ENCODE measurements around the gene SLTM.
"Not testable (repeated sequence)": the region's sequence is repeated elsewhere in the genome, so short reads cannot be mapped to it uniquely, and the experiment has no call there.

SLTM gene

DNA sequence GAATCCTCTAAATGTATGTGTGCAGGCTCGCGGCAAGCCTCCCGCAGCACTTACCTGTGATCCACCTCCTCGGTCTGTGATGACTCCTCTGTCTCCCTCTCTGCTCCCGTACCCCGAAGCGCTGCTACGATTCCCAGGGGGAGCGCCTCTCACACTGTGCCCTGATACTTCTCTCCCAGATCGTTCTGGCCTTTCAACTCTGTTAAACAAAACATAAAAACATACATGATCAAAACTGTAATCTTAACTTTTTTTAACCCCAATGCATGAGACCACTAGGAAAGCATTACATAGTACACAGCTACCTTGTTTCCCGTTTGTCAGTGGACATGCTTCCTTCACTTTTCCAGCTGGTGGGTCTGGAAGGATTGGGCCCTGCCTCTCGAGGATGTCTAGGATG is 46.6 kb downstream of the SLTM start:
- DNase-seq = no peak
- in situ Hi-C loops (cut with MboI; ENCODE audit: low pct_unique_long_range_greater_than_20kb, low sequenced_read_pairs) = no loop called here

DNA sequence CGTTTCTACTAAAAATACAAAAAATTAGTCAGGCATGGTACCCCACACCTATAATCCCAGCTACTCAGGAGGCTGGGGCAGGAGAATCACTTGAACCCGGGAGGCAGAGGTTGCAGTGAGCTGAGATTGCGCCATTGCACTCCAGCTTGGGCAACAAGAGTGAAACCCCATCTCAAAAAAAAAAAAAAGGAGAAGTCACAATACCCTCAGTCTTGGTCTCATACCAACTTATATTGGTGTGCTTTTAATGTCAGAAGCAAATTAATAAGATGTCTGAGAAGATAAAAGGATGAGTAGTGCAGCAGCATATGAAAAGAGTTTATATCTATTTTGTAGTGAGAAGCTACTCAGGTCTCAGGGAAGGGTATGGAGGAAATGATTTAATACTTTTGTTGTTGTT is 49.6 kb downstream of the SLTM start:
- DNase-seq; in situ Hi-C loops (cut with MboI; ENCODE audit: low pct_unique_long_range_greater_than_20kb, low sequenced_read_pairs): not testable (repeated sequence)

DNA sequence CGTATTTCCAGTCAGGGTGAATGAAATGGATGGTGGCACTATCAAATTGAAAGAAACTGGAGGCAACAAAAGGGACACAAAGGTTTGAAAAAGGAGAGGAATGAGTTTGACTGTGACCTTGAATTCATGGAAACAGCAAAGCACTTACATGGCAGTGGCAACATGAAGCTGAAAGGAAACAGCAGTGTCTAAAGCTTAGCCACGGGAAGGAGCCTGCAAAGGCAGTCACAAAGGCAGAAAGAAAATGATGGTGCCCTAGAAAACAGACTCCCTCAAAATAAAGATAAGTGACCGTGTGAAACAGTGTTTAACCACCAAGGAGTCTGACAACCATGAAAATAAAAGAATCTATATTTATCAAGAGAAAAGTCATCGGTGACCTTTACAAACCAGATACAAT is 51.2 kb downstream of the SLTM start:
- in situ Hi-C loops (cut with MboI; ENCODE audit: low pct_unique_long_range_greater_than_20kb, low sequenced_read_pairs) = no loop called here
- DNase-seq = no peak

DNA sequence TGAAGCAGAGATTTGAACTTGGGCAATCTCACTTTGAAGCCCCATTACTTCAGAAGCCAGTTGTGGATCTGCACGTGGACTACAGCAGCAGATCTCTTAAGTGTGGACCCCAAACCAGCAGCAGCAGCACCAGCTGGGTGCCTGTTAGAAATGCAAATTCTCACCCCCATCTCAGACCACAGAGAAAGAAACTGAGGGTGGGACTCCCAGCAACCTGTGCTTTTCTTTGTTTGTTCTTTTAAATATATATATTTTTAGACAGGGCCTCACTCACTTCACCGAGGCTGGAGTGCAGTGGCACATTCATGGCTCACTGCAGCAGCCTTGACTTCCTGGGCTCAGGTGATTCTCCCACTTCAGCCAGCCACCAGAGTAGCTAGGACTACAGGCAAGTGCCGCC is 53.2 kb downstream of the SLTM start:
- no peak for DNase-seq

DNA sequence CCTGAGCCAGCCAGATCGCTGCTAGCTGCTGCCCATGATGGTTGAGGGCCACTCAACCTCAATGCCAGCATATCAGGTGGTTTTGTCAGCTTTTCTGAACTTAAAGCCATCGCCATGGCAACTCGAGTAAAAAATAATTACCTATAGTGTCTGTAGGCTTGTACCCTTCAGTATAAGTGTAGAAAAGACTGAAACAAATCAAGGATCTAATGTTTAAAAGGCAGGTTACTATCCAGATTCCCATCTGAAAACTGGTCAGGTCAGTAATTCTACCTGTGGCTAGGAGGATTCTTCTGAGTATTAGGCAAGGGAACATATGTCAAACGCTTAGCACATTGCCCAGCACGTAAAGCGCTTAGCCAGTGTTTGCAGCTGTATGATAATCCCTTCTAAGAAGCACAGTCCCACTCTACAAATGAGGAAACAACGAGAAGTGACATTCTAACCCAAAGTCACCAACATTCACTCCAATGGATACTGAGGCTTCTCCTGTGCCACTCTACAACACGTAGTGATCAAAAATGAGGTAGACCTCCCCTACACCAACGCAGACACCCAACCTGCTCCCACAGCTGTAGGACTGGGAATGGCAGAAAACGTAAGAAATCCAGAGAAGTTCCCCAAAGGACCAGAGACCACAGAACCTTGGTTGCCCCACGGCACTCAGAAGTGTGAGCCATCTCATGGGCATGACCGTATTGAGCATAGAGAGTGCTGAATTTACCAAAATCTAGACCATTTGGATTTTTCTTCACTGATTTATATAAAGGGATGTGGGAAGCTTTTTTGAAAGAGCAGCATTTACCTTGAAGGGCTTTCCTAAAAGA is 55.3 kb downstream of the SLTM start:
- in situ Hi-C loops (cut with MboI; ENCODE audit: low pct_unique_long_range_greater_than_20kb, low sequenced_read_pairs) = no loop called here
- DNase-seq = no peak

More for the DNA sequence above, 53.2 kb downstream of the SLTM start:
- in situ Hi-C loops (cut with MboI; ENCODE audit: low pct_unique_long_range_greater_than_20kb, low sequenced_read_pairs) = no loop called here

DNA sequence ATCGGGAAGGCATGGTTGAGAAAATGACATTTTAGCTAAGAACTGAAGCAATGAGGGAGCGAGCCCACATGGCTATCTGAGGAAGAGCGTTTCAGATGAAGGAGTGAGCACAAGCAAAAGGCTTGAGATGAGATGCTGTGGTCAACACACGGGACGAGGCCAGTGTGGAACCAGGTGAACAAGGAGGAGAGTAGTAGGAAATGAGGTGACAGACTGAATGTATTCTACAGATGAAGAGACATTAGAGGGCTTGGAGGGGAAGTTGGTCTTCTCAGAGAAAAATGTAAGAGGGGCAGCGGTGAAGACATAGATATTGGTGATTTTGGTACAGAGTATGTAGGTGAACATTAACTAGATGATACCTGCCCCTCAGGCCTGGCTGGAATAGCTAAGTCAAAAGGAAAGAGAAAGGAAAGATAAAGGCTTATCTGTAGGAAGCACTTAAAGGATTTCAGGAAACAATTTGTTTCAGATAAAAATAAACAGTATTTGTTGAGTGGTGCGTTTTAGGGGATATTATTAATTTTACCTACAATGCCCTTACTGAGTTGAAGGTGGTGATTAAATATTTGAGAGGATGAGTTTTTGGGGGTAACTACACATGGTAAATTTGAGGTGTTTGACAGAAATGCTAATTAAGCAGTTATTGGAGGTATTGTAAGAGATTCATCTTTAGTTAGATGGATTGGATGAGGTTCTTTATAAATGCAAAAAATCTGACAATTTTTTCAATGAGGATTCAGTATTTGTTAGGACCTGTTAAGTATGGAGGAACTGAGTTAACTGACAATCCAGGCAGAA is 57.0 kb downstream of the SLTM start:
- DNase-seq = no peak
- in situ Hi-C loops (cut with MboI; ENCODE audit: low pct_unique_long_range_greater_than_20kb, low sequenced_read_pairs) = no loop called here

DNA sequence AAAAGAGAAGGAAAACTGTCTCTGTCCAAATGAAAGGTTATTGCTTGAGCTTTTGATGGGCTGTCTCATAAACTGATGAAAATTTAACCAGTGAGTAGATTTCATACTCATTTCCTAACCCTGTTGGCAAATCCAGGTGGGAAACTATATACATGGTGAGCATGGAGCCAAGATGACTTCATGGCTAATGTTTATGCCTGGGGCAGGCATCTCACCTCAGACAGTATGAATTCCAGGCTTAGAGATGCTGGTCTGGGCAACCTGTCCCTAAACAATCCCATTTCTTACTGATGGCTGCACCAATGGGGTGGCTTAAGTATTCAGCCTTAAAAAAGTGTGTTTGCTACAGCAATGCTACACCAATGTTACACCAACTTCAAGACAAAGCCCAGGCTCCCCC is 58.1 kb downstream of the SLTM start:
- in situ Hi-C loops (cut with MboI; ENCODE audit: low pct_unique_long_range_greater_than_20kb, low sequenced_read_pairs) = no loop called here
- no peak for DNase-seq

DNA sequence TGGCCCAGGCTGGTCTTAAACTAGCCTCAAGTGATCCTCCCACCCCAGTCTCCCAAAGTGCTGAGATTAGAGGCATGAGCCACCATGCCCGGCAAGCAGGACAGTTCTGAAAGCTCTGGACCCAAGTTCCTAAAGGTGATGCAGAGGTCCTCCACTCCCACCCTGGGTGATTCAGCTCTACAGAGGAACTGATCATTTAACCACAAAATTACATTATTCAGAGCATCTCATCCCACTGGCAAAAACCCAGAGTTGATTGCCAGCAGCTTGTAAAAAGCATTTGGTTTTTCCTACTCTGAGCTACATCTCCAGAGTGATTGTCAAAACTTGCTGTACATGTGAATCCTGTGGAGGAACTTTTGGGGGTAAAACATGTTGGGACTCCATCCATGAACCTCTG is 60.2 kb downstream of the SLTM start:
- in situ Hi-C loops (cut with MboI; ENCODE audit: low pct_unique_long_range_greater_than_20kb, low sequenced_read_pairs) = no loop called here
- no peak for DNase-seq

DNA sequence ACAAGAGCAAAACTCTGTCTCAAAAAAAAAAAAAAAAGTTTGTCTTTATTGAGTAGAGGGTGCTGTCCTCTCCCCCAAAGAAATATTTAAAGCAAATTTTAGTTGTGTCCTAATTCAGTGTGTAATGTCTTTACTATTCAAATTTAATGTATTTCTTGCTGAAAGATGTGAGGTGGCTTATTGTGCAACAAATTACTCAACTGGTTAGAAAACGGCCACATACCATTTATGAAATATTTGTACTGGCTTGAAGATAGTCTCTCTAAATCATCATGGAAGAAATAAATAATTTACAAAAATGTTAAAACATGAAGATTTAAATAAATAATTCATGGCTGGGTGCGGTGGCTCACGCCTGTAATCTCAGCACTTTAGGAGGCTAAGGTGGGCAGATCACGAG is 63.0 kb downstream of the SLTM start:
- no peak for DNase-seq
- in situ Hi-C loops (cut with MboI; ENCODE audit: low pct_unique_long_range_greater_than_20kb, low sequenced_read_pairs) = no loop called here

DNA sequence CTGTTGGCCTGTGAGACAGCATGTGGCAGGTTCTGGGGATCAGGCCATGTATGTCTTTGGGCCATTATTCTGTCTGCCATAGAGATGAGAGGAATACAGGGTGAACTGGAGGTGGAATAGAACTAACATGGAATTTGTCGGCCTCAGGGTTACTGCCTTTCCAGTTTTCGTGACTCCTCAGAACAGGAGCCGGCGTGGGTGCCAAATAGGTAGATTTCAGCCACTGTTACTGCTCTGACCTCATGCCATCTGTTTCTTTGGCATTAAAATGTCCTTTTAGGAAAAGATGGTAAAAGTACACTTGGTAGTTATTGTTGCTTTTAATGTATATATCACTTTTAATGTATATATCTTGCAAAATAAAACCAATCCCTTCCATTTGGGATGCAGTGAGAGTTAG is 65.6 kb downstream of the SLTM start:
- no peak for DNase-seq
- in situ Hi-C loops (cut with MboI; ENCODE audit: low pct_unique_long_range_greater_than_20kb, low sequenced_read_pairs) = no loop called here

DNA sequence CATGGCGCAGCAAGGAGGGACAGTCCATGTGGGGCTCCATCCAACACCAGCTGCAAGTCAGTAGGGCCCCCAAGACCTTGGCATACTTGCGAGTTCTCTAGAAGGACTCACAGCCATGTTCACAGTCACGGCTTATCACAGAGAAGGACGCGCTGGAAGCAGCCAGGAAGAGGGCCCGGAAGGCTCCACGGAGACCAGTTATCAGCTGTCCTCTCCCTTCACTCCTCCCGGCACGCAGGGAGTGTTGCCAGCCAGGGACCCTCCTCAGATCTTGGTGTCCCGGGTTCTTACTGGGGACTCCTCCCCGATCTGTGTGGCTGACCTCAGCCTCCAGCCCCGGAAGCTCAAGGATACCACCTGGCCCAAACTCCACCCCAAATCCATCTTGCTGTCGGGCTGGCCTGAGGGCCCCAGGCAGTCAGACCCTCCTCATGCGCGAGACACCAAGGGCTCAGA is 68.0 kb downstream of the SLTM start:
- no peak for DNase-seq
- in situ Hi-C loops (cut with MboI; ENCODE audit: low pct_unique_long_range_greater_than_20kb, low sequenced_read_pairs) = no loop called here

DNA sequence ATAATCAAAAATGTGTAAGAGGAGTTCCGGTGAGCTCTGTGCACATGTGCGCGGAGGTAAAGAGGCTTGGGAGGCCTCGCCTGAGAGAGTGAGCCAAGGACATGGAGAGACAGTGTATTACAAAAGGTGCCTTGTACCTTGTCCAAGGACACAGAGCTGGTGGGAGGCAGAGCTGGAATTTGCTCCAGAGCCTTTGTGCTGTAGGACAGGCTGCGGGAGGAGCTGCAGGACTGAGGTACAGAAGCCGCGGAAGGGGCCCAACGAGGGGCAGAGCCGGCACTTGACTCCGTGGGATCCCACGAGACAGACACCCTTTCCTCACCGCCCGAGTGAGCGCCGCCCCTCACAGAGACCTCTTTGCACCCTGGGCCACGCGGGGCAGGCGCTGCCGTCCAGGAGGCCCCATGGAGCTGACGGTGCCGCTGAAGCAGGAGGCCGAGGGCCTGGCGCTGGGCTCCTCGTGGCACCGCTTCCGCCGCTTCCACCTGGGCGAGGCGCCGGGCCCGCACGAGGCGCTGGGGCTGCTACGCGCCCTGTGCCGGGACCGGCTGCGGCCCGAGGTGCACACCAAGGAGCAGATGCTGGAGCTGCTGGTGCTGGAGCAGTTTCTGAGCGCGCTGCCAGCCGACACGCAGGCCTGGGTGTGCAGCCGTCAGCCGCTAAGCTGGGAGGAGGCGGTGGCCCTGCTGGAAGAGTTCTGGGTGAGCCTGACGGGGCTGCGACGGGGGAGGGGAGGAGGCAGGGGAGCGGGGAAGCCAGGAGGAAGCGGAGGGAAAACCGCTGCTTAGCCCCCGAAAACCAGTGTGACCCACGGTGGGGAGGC is 68.7 kb downstream of the SLTM start:
- DNase-seq = no peak
- in situ Hi-C loops (cut with MboI; ENCODE audit: low pct_unique_long_range_greater_than_20kb, low sequenced_read_pairs) = no loop called here

DNA sequence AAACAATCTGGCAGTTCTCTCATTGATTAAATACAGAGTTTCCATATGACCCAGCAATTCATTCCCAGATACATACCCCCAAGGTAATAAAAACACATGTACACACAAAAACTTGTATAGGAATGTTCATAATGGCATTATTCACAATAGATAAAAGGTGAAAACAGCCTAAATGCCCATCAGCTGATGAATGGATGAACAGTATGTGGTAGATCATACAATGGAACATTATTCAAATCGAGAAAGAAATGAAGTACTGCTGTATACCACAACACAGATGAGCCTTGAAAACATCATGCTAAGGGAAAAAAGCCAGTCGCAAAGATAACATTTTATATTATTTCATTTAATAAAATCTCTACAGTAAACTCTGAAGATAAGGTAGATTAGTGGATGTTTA is 71.2 kb downstream of the SLTM start:
- DNase-seq = no peak
- in situ Hi-C loops (cut with MboI; ENCODE audit: low pct_unique_long_range_greater_than_20kb, low sequenced_read_pairs) = no loop called here

DNA sequence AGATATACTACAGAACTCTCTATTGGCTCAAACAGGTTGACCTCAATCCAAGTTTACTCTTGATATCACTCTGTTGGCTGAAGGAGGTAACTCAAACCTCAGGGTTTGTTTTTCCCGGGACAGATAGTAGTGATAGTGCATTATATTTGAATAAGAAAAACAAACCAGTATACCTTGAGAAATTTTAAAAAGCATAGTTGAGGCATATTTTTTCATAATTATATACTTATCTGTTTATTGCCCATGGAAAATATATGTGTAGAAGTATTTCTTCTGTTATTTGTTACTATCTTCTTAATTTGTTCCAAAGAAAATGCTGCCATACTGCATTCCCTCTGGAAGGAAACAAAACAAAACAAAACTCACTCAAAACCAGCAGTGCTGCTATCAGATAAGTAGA is 76.9 kb downstream of the SLTM start:
- in situ Hi-C loops (cut with MboI; ENCODE audit: low pct_unique_long_range_greater_than_20kb, low sequenced_read_pairs); DNase-seq: not testable (repeated sequence)

DNA sequence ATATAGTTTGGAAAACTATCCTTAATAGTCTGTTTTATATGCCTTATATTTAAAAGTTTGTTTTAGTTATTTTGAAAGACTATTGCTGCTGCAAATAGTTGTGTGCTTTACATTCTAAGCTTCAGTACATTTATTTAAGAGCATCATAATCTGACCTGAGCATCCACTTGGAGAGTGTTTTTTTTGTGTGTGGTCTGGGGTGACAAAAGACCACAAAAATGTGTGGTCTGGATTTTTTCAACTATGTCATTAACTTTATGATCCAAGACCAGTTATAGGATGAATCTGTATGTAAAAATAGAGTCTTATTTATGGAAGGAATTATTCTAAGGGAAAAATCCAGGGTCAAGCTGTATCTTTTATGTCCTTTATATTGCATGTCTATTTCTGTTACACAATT is 77.4 kb downstream of the SLTM start:
- no peak for DNase-seq
- in situ Hi-C loops (cut with MboI; ENCODE audit: low pct_unique_long_range_greater_than_20kb, low sequenced_read_pairs) = no loop called here

DNA sequence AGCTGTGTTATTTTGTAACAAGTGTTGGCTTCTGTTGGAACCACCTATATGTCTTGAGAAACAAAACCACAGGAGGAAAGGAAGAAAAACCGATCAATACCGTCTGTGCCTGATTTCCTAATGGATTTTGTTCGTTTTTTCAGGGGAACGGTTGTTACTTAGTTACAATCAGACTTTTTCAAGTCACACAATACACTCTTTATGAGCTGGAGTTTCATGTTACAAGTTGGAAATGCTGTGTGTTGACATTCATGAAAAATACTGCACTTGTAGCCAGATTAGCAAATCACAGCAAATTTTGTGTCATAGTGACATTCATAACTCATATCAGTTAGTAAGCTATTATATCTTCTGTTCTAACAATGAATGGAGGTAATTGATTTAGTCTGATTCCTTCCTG is 78.9 kb downstream of the SLTM start:
- in situ Hi-C loops (cut with MboI; ENCODE audit: low pct_unique_long_range_greater_than_20kb, low sequenced_read_pairs) = no loop called here
- DNase-seq = no peak

DNA sequence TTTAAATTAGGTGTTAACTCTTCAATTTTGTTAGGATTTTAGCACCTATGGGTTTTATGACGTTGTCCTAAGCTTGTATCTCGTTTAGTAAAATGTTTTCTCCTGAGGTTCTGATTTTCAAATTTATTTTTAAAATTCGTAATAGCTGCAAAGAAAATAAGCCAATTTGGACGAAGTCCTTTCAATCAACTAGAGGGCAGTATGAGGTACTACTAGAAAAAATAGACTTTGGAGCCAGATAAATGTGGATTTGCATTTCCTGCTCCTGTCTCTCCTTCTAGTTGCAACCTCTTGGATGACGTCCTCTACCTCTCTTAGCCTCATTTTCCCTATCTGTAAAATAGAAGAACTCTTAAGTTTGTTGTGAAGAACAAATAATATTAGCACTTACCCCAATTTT is 81.1 kb downstream of the SLTM start:
- in situ Hi-C loops (cut with MboI; ENCODE audit: low pct_unique_long_range_greater_than_20kb, low sequenced_read_pairs) = no loop called here
- no peak for DNase-seq

DNA sequence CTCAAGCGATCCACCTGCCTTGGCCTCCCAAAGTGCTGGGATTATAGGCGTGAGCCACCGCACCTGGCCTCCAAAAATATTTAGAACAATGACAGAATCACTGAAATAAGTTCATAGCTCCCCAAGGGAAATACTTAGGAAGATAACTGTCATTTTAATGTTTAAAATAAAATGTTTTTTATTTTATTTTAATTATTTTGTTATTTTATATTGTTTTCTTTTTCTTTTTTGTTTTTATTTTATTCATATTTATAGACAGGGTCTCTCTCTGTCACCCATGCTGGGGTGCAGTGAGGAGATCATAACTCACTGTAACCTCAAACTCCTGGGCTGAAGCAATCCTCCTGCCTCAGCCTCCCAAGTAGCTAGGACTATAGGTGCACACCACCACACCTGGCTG is 82.3 kb downstream of the SLTM start:
- in situ Hi-C loops (cut with MboI; ENCODE audit: low pct_unique_long_range_greater_than_20kb, low sequenced_read_pairs); DNase-seq: not testable (repeated sequence)

DNA sequence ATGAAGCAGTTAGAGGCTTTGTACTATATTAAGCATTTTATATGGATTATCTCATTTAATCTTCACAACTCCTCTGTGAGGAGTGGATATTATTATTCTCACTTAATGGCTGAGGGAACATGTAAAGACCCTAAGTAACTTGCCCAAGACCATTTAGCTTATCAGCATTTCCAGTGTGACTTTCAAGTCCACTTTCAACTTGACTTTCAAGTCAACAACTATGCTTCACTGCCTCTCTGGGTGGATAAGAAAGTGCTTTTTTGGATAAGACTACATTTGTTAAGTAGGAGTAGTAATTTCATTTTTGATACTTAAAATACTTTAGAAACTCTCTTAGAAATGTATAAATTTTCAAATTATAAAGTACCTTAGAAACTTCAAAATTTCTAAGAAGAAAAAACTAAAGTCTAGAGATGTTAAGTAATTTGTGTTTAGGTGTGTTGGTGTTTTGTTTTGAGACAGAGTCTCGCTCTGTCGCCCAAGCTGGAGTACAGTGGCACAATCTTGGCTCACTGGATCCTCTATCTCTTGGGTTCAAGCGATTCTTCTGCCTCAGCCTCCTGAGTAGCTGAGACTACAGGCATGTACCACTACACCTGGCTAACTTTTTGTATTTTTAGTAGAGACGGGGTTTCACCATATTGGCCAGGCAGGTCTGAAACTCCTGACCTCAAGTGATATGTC is 90.6 kb downstream of the SLTM start:
- no peak for DNase-seq
- in situ Hi-C loops (cut with MboI; ENCODE audit: low pct_unique_long_range_greater_than_20kb, low sequenced_read_pairs) = no loop called here
